ENCODE measurements around the gene BCL2L14.

DNA sequence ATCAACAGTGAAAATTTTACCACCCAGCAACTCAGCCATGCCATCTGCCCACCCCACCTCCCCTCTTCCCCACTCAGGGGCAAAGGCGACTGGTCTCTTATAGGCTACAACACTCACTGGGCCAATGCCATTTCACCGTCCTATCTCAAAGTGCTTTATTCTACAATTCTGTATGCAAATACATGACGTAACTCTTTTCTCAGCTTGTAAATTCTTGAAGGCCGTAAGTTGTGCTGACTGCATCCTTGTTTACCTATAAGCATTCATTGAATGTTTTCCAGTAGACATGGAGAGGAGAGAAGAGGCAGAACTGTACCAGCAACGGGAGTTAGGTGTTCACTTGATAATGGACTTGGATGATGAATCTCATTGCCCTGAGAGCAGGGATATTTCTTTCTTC lies 15.6 kb downstream of the BCL2L14 start:
- TF ChIP-seq, protein P1, sequence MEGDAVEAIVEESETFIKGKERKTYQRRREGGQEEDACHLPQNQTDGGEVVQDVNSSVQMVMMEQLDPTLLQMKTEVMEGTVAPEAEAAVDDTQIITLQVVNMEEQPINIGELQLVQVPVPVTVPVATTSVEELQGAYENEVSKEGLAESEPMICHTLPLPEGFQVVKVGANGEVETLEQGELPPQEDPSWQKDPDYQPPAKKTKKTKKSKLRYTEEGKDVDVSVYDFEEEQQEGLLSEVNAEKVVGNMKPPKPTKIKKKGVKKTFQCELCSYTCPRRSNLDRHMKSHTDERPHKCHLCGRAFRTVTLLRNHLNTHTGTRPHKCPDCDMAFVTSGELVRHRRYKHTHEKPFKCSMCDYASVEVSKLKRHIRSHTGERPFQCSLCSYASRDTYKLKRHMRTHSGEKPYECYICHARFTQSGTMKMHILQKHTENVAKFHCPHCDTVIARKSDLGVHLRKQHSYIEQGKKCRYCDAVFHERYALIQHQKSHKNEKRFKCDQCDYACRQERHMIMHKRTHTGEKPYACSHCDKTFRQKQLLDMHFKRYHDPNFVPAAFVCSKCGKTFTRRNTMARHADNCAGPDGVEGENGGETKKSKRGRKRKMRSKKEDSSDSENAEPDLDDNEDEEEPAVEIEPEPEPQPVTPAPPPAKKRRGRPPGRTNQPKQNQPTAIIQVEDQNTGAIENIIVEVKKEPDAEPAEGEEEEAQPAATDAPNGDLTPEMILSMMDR (IDR thresholded peaks at IDR 0.05; ENCODE audit: low read length), result no peak
- no peak for TF ChIP-seq EZH2 (IDR thresholded peaks at IDR 0.05; ENCODE audit: borderline replicate concordance, low read length)

All from OCI-LY1 (cell line).